Right lobe of liver (tissue), 6 donors: ENCODE data around the gene CACNA2D4. TPM values are rescaled to one million over a fixed set of nuclear protein-coding genes. Genes with fewer than 3 reads are reported as not detected.
A peak's percentile ranks its signal among the peaks of the same experiment; 100 is the strongest.

Experiments
- ATAC-seq, 4 donors: fragments of 200-7000 bp; cut with Tn5 transposase; one replicate each; pipeline ENCODE4 v1.9.1; 2020; ENCODE audit warnings: mild to moderate bottlenecking in 4 of 4, moderate library complexity in 4 of 4
- DNase-seq, 3 donors: peaks; one replicate each; pipeline ENCODE4 v3.0.0-alpha.2; 2020
- H3K27ac ChIP-seq, 3 donors: fragments of 200-600 bp; one replicate each; pipeline ENCODE4 v1.8.0; 2022
- H3K27me3 ChIP-seq, 2 donors: fragments of 200-600 bp; one replicate each; pipeline ENCODE4 v1.8.0; 2022
- H3K36me3 ChIP-seq, 4 donors: fragments of 200-600 bp; sonication (generic) in 1 of 4; one replicate each; pipeline versions ENCODE4 v1.5.1 to v1.8.0; 2017 to 2022; ENCODE audit warnings: control low read depth in 1 of 4
- H3K4me1 ChIP-seq, 4 donors: fragments of 200-600 bp; sonication (generic) in 1 of 4; one replicate each; pipeline versions ENCODE4 v1.5.1 to v1.8.0; 2017 to 2022; ENCODE audit warnings: control low read depth in 1 of 4
- H3K4me3 ChIP-seq, 3 donors: fragments of 200-600 bp; one replicate each; pipeline ENCODE4 v1.8.0; 2022
- H3K9me3 ChIP-seq, 4 donors: fragments of 200-600 bp; sonication (generic) in 1 of 4; one replicate each; pipeline versions ENCODE4 v1.5.1 to v1.8.0; 2017 to 2022; ENCODE audit warnings: control low read depth in 1 of 4
- CTCF ChIP-seq, 4 donors: fragments of 200-600 bp in 3 of 4; fragments of 450-650 bp in 1 of 4; IDR thresholded peaks; one replicate each; pipeline versions ENCODE4 v1.5.1 to v1.8.0; 2016 to 2022; ENCODE audit warnings: antibody characterized with exemption in 4 of 4, mild to moderate bottlenecking in 2 of 4
- POLR2A ChIP-seq: fragments of 450-650 bp; IDR thresholded peaks from one replicate; pipeline ENCODE4 v1.6.1; 2017; ENCODE audit warnings: antibody characterized with exemption, mild to moderate bottlenecking
- whole genome bisulfite sequencing: methylation state at CpG from one replicate; pipeline ENCODE4 v1.1.6; 2018; ENCODE audit warnings: low coverage, low lambda C conversion rate; ENCODE audit not compliant: insufficient coverage; ENCODE audit errors: missing lambda C conversion rate; 5-methylcytosine and 5-hydroxymethylcytosine counted together
- intact Hi-C, 2 donors: fragments of 100-400 bp; cut with DNase I; formaldehyde crosslinking; loops; one replicate each; pipeline versions ENCODE4 v1.11.2 to v1.14.1; 2022
- total RNA-seq, 6 experiments: library from RNA; depleted of rRNA in 2 of 6; stranded (reverse); fragments of >200 nt in 2 of 6; fragmentation: NEBNext Ultra II Directional in 3 of 6; extraction: Animal tissue kit (Norgen Biotek cat#: 25700) in 3 of 6; gene quantifications; one replicate each; pipeline versions ENCODE4 v1.1.0 to v1.2.4, GENCODE V29; 2016 to 2023
- donor health status: DM: no; HTN: yes; CAD: no.
- donor health status: DM: no; HTN: no; CAD: no.
- donor health status: DM: no; HTN: no; CAD: no.
- donor health status: DM: no; HTN: yes; CAD: no.
- donor health status: DM: no; HTN: yes; CAD: no.

Gene CACNA2D4
- total RNA-seq, 6 experiments from 2014 or later: 0.87 to 1.9 (median 0.96) TPM

GRCh38 chr12:1779783-1780182 is 138.7 kb downstream of the CACNA2D4 start:
- H3K27me3 ChIP-seq: no peaks in the 10 kb centered on the region
- H3K4me3 ChIP-seq: no peak overlapping the region
- H3K36me3 ChIP-seq: peaks cover 0 to 15% (median 5%) of the 10 kb centered on the region in 4 donors
- ATAC-seq (peak in 3 of 4 donors; percentile 17 to 33 (median 20)), DNase-seq (no peak)
- H3K9me3 ChIP-seq: no peaks in the 10 kb centered on the region
- H3K27ac ChIP-seq: no peak overlapping the region
- TF ChIP-seq CTCF (IDR thresholded peaks at IDR 0.05) (no peak), POLR2A (no peak)
- 57% methylated on average over 1 of the region's 1 CpG for WGBS
- intact Hi-C loops: no loop called here
- peaks cover 0 to 37% (median 7%) of the 10 kb centered on the region in 4 donors for H3K4me1 ChIP-seq

- WGBS: 78% methylated on average over 4 of the region's 4 CpGs
- TF ChIP-seq POLR2A (no peak), CTCF (IDR thresholded peaks at IDR 0.05) (no peak)
- H3K4me3 ChIP-seq: no peak overlapping the region
- no peaks in the 10 kb centered on the region for H3K9me3 ChIP-seq
- no peaks in the 10 kb centered on the region for H3K27me3 ChIP-seq
- intact Hi-C loops: no loop called here
- no peak overlapping the region for H3K27ac ChIP-seq
- peak in 1 of 4 donors; percentile 6 for ATAC-seq
- H3K36me3 ChIP-seq: peaks cover 0 to 22% (median 5%) of the 10 kb centered on the region in 4 donors
- no peak for DNase-seq
- H3K4me1 ChIP-seq: peaks cover 0 to 29% (median 6%) of the 10 kb centered on the region in 4 donors
Observed at GRCh38 chr12:1778911-1779310, 139.5 kb downstream of the CACNA2D4 start.

GRCh38 chr12:1777798-1778197 is 140.7 kb downstream of the CACNA2D4 start:
- no peaks in the 10 kb centered on the region for H3K9me3 ChIP-seq
- 91% methylated on average over 4 of the region's 5 CpGs for WGBS
- H3K4me3 ChIP-seq: no peak overlapping the region
- no peaks in the 10 kb centered on the region for H3K27me3 ChIP-seq
- intact Hi-C loops: no loop called here
- H3K27ac ChIP-seq: no peak overlapping the region
- ATAC-seq: no peak
- peaks cover 0 to 27% (median 3%) of the 10 kb centered on the region in 4 donors for H3K4me1 ChIP-seq
- peaks cover 0 to 23% (median 5%) of the 10 kb centered on the region in 4 donors for H3K36me3 ChIP-seq
- no peak for TF ChIP-seq CTCF (IDR thresholded peaks at IDR 0.05)
- no peak for TF ChIP-seq POLR2A
- DNase-seq: no peak

- peak in 2 of 4 donors; percentile 23 to 57 for ATAC-seq
- 95% methylated on average over 2 of the region's 4 CpGs for WGBS
- Histone ChIP-seq H3K27ac (no peak overlapping the region), H3K4me3 (no peak overlapping the region), H3K27me3 (no peaks in the 10 kb centered on the region), H3K9me3 (no peaks in the 10 kb centered on the region), H3K4me1 (peaks cover 0 to 27% (median 3%) of the 10 kb centered on the region in 4 donors), H3K36me3 (peaks cover 0 to 23% (median 5%) of the 10 kb centered on the region in 4 donors)
- no peak for TF ChIP-seq CTCF (IDR thresholded peaks at IDR 0.05)
- no peak for TF ChIP-seq POLR2A
- intact Hi-C loops: no loop called here
- no peak for DNase-seq
Observed at GRCh38 chr12:1776170-1776921, 142.1 kb downstream of the CACNA2D4 start.
